Liver (tissue), 3 donors: ENCODE results near the gene CNKSR1.

Source experiments
- ATF3 ChIP-seq: IDR thresholded peaks from 2 replicates; pipeline ENCODE4 v1.6.1; 2016; ENCODE audit warnings: antibody characterized with exemption
- CTCF ChIP-seq: fragments of 150-350 bp; IDR thresholded peaks from 2 replicates; pipeline ENCODE4 v1.5.1; 2017; ENCODE audit warnings: improper control_type of control experiment, low read depth, low read length; ENCODE audit not compliant: missing input control
- FOXA1 ChIP-seq: IDR thresholded peaks from 2 replicates; pipeline ENCODE4 v1.6.1; 2016; ENCODE audit warnings: antibody characterized with exemption
- HNF4A ChIP-seq, 2 donors: conservative IDR thresholded peaks; 2 replicates each; pipeline ENCODE4 v1.6.1; 2016; ENCODE audit warnings: antibody characterized with exemption in 2 of 2, mild to moderate bottlenecking in 2 of 2
- JUND ChIP-seq, 2 donors: IDR thresholded peaks; 2 replicates each; pipeline ENCODE4 v1.6.1; 2016; ENCODE audit warnings: antibody characterized with exemption in 2 of 2
- MAX ChIP-seq: IDR thresholded peaks from 2 replicates; pipeline ENCODE4 v1.6.1; 2016; ENCODE audit warnings: antibody characterized with exemption
- RAD21 ChIP-seq, 2 donors: IDR thresholded peaks; 2 replicates each; pipeline ENCODE4 v1.6.1; 2016; ENCODE audit warnings: antibody characterized with exemption in 2 of 2, mild to moderate bottlenecking in 2 of 2
- RXRA ChIP-seq, 2 donors: IDR thresholded peaks; 2 replicates each; pipeline ENCODE4 v1.6.1; 2017 to 2018; ENCODE audit warnings: antibody characterized with exemption in 2 of 2, mild to moderate bottlenecking in 1 of 2
- SP1 ChIP-seq: IDR thresholded peaks from 2 replicates; pipeline ENCODE4 v1.6.1; 2018; ENCODE audit warnings: antibody characterized with exemption, mild to moderate bottlenecking
- TAF1 ChIP-seq: conservative IDR thresholded peaks from 2 replicates; pipeline ENCODE4 v1.6.1; 2016; ENCODE audit warnings: antibody characterized with exemption, mild to moderate bottlenecking
- TF ChIP-seq, protein P1 (sequence below): IDR thresholded peaks from 2 replicates; pipeline ENCODE4 v1.6.1; 2016; ENCODE audit warnings: antibody characterized with exemption, mild to moderate bottlenecking
- donor health status: healthy.
- donor health status: healthy.

DNA sequence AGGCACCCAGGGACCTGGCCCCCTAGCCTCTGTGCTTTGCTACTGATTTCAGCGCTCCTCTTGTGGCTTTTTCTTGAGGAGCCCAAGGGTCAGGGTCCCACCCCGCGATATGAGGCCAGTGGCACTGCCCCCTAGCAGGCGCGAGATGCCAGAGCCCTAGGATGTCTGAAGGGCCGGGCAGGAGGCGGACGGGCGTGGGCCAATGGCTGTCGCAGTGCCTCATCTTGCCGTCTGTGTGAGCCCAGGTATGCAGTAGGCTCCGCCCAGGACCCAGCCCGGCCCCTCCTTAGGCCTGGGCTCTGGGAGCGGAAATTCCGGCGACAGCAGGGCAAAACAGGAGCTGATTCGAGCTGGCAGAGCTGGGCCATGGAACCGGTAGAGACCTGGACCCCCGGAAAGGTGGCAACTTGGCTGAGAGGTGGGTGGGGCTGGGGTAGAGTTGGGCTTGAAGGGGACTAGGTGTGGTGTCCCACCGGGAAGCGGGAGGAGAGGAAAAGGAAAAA, at the start of gene CNKSR1:
- TF ChIP-seq CTCF (no peak), SP1 (no peak), ATF3 (no peak), RAD21 (IDR thresholded peaks at IDR 0.05) (no peak), MAX (no peak), FOXA1 (no peak), RXRA (IDR thresholded peaks at IDR 0.05) (no peak), JUND (IDR thresholded peaks at IDR 0.05) (no peak), TAF1 (no peak), HNF4A (conservative IDR thresholded peaks at IDR 0.05) (no peak)
- TF ChIP-seq, protein P1, sequence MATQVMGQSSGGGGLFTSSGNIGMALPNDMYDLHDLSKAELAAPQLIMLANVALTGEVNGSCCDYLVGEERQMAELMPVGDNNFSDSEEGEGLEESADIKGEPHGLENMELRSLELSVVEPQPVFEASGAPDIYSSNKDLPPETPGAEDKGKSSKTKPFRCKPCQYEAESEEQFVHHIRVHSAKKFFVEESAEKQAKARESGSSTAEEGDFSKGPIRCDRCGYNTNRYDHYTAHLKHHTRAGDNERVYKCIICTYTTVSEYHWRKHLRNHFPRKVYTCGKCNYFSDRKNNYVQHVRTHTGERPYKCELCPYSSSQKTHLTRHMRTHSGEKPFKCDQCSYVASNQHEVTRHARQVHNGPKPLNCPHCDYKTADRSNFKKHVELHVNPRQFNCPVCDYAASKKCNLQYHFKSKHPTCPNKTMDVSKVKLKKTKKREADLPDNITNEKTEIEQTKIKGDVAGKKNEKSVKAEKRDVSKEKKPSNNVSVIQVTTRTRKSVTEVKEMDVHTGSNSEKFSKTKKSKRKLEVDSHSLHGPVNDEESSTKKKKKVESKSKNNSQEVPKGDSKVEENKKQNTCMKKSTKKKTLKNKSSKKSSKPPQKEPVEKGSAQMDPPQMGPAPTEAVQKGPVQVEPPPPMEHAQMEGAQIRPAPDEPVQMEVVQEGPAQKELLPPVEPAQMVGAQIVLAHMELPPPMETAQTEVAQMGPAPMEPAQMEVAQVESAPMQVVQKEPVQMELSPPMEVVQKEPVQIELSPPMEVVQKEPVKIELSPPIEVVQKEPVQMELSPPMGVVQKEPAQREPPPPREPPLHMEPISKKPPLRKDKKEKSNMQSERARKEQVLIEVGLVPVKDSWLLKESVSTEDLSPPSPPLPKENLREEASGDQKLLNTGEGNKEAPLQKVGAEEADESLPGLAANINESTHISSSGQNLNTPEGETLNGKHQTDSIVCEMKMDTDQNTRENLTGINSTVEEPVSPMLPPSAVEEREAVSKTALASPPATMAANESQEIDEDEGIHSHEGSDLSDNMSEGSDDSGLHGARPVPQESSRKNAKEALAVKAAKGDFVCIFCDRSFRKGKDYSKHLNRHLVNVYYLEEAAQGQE = no peak
